ENCODE data around the gene ADISSP. TPM values are rescaled to one million over a fixed set of nuclear protein-coding genes. Genes with fewer than 3 reads are reported as not detected.

ADISSP gene
- total and polyA plus RNA-seq, 2 of the 13 experiments (the other 11 are each of a cell fraction or from before 2014, with no cell fraction given), result 38.3 to 90.6 TPM

DNA sequence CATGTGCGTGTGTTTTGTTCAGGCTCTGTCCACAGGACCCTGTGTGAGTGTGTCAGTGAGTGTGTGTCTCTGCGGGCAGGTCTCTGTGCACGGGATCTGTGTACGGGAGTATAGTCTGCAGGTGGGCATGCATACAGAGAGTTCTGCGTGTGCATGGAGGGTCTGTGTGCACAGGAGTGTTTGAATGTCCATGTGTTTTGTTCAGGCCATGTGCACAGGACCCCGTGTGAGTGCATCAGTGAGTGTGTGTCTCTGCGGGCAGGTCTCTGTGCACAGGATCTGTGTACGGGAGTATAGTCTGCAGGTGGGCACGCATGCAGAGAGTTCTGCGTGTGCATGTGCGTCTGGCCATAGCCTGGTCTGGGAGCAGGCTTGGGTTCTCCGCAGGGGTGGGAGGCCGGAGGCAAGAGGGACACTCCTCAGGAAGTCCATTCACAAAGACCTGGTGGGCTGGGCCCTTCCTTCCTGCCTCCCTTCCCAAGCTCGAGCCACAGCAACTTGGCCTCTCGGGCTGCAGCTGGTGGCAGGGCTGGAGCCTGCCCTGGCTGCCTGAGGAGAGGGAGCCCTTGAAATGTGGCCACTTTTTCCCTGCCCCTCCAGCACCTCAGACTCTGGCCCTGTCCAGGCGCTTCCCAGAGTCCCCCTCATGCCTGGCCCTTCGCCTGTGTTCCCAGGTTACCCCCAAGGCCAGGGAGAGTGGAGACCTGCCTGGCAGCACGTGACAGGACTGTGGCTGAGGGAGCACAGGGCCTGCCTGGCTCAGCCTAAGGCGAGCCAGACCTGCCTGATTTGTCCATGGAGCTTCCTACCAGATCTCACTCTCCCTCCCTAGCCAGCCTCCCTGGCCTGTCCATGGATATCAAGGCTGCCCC lies 28.3 kb downstream of the ADISSP start (continued):
- TF ChIP-seq ZNF775 (CRISPR knock-in tag; IDR thresholded peaks at IDR 0.05; ENCODE audit: borderline replicate concordance) (no peak), MED13 (CRISPR knock-in tag; IDR thresholded peaks at IDR 0.05) (no peak), HDAC6 (IDR thresholded peaks at IDR 0.05; ENCODE audit: low read depth, low read length) (no peak), GATA4 (IDR thresholded peaks at IDR 0.05; ENCODE audit: borderline replicate concordance, low read depth) (no peak), ZNF296 (CRISPR knock-in tag; conservative IDR thresholded peaks at IDR 0.05) (no peak), ZFP37 (CRISPR knock-in tag; IDR thresholded peaks at IDR 0.05; ENCODE audit: borderline replicate concordance) (0 out of 2 replicates have a peak, but pooled peaks have one; percentile 69), ZNF564 (CRISPR knock-in tag; IDR thresholded peaks at IDR 0.05) (no peak; the same call in 1 of the 2 replicates), NR3C1 (CRISPR knock-in tag; IDR thresholded peaks at IDR 0.05) (no peak), ZFP36 (IDR thresholded peaks at IDR 0.05; ENCODE audit: borderline replicate concordance, low read depth, low read length, partially characterized antibody) (no peak), KDM2A (CRISPR knock-in tag; IDR thresholded peaks at IDR 0.05; ENCODE audit: borderline replicate concordance, low read depth) (no peak; the same call in 1 of the 2 replicates), TRIM24 (CRISPR knock-in tag; IDR thresholded peaks at IDR 0.05) (no peak), CENPX (CRISPR knock-in tag; IDR thresholded peaks at IDR 0.05) (no peak), ZNF343 (CRISPR knock-in tag; IDR thresholded peaks at IDR 0.05) (no peak), ZIK1 (CRISPR knock-in tag; IDR thresholded peaks at IDR 0.05; ENCODE audit: borderline replicate concordance, low read depth) (peak; percentile 62; the same call in 1 of the 2 replicates), ZNF672 (CRISPR knock-in tag; IDR thresholded peaks at IDR 0.05) (no peak), KAT8 (CRISPR knock-in tag; IDR thresholded peaks at IDR 0.05) (0 out of 2 replicates have a peak, but pooled peaks have one; percentile 43), CHCHD3 (CRISPR knock-in tag; IDR thresholded peaks at IDR 0.05) (no peak), ZC3H13 (CRISPR knock-in tag; IDR thresholded peaks at IDR 0.05) (no peak)
- TF ChIP-seq, protein P1, sequence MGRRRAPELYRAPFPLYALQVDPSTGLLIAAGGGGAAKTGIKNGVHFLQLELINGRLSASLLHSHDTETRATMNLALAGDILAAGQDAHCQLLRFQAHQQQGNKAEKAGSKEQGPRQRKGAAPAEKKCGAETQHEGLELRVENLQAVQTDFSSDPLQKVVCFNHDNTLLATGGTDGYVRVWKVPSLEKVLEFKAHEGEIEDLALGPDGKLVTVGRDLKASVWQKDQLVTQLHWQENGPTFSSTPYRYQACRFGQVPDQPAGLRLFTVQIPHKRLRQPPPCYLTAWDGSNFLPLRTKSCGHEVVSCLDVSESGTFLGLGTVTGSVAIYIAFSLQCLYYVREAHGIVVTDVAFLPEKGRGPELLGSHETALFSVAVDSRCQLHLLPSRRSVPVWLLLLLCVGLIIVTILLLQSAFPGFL (CRISPR knock-in tag; IDR thresholded peaks at IDR 0.05), result no peak
- TF ChIP-seq, protein P2, sequence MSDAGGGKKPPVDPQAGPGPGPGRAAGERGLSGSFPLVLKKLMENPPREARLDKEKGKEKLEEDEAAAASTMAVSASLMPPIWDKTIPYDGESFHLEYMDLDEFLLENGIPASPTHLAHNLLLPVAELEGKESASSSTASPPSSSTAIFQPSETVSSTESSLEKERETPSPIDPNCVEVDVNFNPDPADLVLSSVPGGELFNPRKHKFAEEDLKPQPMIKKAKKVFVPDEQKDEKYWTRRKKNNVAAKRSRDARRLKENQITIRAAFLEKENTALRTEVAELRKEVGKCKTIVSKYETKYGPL (CRISPR knock-in tag; IDR thresholded peaks at IDR 0.05), result no peak
- TF ChIP-seq, protein P3, sequence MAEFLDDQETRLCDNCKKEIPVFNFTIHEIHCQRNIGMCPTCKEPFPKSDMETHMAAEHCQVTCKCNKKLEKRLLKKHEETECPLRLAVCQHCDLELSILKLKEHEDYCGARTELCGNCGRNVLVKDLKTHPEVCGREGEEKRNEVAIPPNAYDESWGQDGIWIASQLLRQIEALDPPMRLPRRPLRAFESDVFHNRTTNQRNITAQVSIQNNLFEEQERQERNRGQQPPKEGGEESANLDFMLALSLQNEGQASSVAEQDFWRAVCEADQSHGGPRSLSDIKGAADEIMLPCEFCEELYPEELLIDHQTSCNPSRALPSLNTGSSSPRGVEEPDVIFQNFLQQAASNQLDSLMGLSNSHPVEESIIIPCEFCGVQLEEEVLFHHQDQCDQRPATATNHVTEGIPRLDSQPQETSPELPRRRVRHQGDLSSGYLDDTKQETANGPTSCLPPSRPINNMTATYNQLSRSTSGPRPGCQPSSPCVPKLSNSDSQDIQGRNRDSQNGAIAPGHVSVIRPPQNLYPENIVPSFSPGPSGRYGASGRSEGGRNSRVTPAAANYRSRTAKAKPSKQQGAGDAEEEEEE (CRISPR knock-in tag; IDR thresholded peaks at IDR 0.05; ENCODE audit: borderline replicate concordance), result 0 out of 2 replicates have a peak, but pooled peaks have one; percentile 68
- TF ChIP-seq, protein P4, sequence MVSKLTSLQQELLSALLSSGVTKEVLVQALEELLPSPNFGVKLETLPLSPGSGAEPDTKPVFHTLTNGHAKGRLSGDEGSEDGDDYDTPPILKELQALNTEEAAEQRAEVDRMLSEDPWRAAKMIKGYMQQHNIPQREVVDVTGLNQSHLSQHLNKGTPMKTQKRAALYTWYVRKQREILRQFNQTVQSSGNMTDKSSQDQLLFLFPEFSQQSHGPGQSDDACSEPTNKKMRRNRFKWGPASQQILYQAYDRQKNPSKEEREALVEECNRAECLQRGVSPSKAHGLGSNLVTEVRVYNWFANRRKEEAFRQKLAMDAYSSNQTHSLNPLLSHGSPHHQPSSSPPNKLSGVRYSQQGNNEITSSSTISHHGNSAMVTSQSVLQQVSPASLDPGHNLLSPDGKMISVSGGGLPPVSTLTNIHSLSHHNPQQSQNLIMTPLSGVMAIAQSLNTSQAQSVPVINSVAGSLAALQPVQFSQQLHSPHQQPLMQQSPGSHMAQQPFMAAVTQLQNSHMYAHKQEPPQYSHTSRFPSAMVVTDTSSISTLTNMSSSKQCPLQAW (CRISPR knock-in tag; IDR thresholded peaks at IDR 0.05), result 0 out of 2 replicates have a peak, but pooled peaks have one; percentile 15
- TF ChIP-seq, protein P5, sequence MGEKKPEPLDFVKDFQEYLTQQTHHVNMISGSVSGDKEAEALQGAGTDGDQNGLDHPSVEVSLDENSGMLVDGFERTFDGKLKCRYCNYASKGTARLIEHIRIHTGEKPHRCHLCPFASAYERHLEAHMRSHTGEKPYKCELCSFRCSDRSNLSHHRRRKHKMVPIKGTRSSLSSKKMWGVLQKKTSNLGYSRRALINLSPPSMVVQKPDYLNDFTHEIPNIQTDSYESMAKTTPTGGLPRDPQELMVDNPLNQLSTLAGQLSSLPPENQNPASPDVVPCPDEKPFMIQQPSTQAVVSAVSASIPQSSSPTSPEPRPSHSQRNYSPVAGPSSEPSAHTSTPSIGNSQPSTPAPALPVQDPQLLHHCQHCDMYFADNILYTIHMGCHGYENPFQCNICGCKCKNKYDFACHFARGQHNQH (CRISPR knock-in tag; IDR thresholded peaks at IDR 0.05), result 0 out of 2 replicates have a peak, but pooled peaks have one; percentile 20

All from HepG2 (cell line).